Activated CD8-positive, alpha-beta memory T cell treated with anti-CD3 and anti-CD28 coated beads for 1 hour (primary cell): ENCODE measurements around the gene RNF111.
"Not testable (repeated sequence)": the region's sequence is repeated elsewhere in the genome, so short reads cannot be mapped to it uniquely, and the experiment has no call there.

Experiments used
- DNase-seq, 2 donors: peaks; one replicate each; pipeline ENCODE4 v3.0.0-alpha.2; 2020; ENCODE audit warnings: low read depth in 1 of 2; ENCODE audit errors: extremely low read depth in 1 of 2

RNF111 gene

DNA sequence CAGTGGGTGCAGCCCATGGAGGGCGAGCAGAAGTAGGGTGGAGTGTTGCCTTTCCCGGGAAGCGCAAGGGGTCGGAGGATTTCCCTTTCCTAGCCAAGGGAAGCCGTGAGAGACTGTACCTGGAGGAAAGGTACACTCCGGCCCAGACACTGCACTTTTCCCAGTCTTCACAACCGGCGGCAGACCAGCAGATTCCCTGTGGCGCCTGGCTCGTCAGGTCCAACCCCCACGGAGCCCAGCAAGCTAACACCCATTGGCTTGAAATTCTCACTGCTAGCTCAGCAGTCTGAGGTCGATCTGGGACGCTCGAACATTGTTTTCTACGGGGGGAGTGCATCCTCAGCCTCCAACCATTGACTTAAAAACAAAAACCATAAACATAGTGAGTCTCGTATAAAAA is 144.0 kb downstream of the RNF111 start:
- no peak for DNase-seq

DNA sequence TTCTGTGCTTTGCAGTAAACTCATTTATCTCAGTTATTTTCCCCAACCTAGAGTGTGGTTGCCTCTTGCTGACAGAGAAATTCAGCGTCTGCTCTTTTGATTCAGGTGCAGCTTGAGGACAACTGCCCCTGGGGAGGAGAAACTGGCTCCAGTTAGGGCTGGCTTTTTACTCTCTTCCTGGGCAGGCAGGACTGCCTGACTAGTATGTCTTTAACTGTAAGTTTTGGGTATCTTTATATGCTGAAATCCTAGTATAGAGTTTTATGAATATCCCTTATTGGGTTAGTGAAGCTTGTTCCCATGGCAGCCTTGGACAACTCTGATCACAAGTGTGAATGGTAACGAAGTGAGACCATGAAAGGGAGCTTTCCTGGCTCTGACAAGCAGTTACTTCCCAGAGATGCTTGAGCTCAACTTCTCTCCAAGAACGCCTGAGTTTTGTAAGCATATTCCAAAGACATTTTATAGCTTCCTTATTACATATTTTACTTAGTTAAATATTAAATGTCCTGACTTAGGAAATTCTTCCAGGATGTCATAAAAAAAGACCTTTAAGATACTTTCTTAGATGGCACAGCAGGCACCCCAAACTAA is 144.6 kb downstream of the RNF111 start:
- no peak for DNase-seq

- DNase-seq = no peak
Measured at GRCh38 chr15:59133929-59134427, 146.5 kb downstream of the RNF111 start.

GRCh38 chr15:59137566-59137965 is 150.1 kb downstream of the RNF111 start:
- DNase-seq = no peak

DNA sequence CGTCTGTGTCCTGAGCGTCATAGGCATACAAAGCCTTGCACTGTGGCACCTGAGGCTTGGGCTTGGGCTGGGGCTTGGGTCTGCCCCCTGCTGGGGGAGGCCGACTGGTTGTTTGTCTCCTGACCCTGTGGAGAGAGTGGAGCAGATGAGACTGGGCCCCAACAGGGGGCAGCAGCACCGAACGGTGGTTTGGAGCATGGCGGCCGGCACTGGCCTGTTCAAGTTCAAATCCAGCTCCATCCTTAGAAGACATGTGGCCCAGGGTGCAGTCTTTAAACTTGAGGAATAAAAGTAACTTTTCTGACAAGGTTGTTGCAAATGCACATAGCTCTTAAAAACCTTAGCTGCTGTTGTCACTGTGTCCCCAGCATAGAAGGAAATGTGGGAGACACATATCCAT is 150.8 kb downstream of the RNF111 start:
- DNase-seq = peak in 1 of 2 donors; percentile 29

DNA sequence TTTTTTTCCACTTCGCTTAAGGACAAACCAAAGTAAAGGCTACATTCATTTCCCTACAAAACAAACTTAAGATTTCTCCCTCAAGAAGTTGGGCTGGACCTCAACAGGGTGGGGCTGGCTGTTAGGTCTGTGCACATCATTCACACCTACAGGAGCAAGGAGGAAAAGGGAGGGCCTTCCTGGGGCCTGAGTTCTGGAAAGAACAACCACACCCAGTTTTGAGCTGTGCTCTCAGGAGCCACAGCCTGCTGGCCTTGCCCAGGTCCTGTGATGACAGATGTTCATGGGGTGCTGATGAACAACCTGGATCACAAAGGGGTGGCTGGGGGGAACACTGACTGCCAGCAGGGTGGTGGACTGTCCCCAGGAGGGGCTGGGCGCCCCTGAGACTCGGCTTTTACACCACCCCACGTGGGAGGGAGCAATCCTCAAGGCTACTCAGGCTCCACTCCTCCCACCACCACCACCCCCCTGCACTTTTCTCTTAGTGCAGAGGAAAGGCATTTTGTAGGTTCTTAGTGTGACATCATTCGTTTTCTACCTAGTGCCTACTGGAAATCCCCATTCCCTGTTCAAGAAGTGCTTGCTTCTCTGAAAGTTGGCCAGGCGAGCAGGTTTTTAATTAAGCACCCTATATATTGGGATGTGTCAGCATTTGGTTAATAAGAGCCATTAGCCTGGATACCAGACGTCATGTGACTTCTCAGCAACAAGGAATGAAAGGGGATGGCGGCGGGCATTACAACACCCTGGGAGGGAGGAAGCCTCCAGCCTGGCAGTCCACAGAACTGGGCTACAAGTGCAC is 153.2 kb downstream of the RNF111 start:
- DNase-seq = no peak

DNA sequence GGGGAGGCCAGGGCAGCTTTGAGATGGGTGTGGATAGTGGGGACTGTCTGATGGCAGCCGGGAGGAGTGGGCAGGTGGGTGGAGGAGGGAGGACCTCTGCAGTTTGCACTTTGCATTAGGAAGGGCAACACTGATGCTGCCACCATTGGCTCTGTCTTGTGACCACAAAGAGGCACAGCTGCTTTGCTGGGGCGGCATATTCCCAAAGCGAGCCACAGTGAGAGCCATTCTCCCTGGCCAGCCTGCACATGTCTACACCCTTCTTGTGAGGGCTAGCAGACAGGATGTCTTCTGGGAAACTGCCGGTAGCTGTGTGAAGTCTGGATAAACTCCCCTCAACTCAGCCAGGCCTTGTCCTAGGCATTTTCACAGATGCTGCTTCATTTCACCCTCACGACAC is 155.8 kb downstream of the RNF111 start:
- DNase-seq = no peak

- not testable (repeated sequence) for DNase-seq
Measured at GRCh38 chr15:59144594-59144993, 157.1 kb downstream of the RNF111 start.
